Pons (tissue), 1 donor: ENCODE data around the gene LIN28A.

Experiments
- DNase-seq: peaks from one replicate; pipeline ENCODE4 v3.0.0-alpha.2; 2016; ENCODE audit warnings: low spot score

Gene LIN28A

DNA sequence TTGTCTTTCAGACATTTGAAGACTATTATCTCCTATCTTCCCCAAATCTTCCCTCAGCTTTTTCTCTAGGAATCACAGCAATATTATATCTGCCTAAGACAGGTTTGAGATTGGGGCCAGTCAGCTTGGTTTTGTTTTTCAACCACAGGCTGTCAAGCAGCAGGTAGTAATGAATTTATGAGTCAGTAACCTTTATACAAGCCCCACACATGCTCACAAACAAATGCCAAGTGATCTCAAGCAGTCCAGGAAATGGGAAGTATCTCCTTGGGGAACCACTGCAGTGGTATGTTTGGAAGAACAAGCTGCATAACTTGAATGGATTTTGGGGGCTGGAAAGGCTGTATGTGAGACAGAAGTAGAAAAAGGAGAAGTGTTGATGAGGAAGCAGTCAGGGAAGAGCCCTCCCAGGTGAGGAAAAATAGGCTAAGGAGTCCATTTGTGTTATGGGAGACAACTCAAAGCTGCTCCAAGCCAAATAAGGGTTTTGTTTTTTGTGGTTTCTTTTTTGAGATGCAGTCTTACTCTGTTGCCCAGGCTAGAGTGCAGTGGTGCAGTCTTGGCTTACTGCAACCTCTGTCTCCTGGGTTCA is 23.6 kb downstream of the LIN28A start:
- DNase-seq = no peak

- no peak for DNase-seq
These were observed 27.4 kb downstream of the LIN28A start for GRCh38 chr1:26438041-26438440.

GRCh38 chr1:26440259-26440658 is 29.6 kb downstream of the LIN28A start:
- no peak for DNase-seq

DNA sequence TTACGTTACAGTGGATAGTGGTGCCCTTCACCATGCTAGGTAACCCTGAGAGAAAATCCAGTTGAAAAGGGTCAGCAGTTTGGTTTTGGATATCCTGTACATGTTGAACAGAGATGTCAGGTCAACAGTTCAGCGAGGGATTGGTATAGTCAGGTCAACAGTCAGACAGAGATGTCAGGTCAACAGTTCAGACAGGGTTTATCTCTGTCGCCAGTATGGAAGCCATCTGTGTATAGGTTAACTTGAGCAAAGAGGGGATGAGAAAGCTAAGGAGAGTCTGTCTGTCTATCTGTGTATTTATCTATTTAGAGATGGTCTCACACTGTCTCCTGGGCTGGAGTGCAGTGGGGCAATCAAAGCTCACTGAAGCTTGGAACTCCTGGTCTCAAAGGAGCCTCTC is 39.3 kb downstream of the LIN28A start:
- no peak for DNase-seq

GRCh38 chr1:26450908-26451307 is 40.3 kb downstream of the LIN28A start:
- no peak for DNase-seq

DNA sequence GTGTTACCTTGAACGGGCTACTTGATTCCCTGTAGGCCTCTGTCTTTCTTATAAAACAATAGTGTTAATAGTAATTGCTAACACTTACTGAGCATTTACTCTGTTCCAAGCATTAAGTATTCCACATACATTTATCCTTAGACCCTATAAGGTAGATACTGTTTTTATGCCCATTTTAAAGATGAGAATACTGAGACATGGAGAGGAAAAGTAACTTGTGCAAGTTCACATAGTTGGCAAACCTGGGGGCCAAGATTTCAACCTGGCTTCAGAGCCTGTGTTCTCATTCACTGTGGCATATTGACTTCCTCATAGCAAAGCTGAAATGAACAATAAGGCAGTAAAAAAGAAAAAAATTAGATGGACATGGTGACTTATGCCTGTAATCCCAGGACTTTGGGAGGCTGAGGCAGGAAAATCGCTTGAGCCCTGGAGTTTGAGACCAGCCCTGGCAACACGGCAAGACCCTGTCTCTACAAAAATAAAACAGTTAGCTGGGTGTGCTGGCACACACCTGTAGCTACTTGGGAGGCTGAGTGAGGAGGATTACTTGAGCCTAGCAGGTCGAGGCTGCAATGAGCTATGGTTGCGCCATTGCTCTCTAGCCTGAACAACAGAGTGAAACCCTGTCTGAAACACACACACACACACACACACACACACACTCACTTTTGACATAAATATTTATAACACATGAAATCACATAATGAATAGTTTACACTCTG is 42.0 kb downstream of the LIN28A start:
- no peak for DNase-seq

GRCh38 chr1:26459148-26459547 is 48.5 kb downstream of the LIN28A start:
- no peak for DNase-seq

DNA sequence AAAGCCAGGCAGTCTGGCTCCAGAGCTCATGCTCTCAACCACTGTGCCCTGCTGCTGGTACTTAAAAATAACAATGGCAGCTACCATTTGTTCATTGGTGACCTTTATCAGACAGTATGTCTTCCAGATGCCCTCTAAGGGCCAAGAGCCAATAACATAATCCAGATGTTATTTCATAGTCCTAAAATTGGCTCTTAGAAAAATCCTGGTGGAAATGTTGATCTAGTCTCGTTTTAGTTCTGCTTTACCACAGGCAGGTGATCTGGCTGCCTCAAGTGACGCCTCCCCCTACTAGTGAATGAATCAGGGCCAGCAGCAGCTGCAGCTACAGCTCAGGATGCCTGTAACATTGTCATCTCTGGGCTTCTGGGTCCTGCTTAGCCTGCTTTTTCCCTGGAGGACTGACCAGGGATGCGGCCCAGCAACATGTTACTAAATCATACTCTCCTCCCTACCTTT is 49.0 kb downstream of the LIN28A start:
- DNase-seq = no peak

- no peak for DNase-seq
These were observed 58.3 kb downstream of the LIN28A start for GRCh38 chr1:26468911-26469310.

DNA sequence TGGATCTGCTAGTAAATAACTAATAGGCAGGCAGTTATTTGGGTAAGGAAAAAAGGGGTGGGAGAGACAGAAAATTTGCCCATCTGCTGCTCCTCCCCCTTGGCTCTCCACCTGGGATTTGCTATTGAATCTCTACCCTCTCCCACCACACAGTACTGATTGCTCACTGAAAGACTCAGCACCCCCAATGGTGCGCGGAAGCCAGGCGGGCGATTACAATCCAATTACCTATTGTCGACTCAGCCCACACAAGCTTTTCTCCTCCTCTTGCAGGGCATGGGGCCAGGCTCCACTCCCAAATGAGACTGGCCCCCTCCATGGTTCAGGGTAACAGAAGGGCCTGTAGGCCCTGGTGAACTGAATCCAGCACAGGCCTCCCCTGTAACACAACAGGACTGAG is 58.9 kb downstream of the LIN28A start:
- no peak for DNase-seq

GRCh38 chr1:26470878-26471497 is 60.4 kb downstream of the LIN28A start:
- no peak for DNase-seq

- DNase-seq = no peak
These were observed 61.1 kb downstream of the LIN28A start for GRCh38 chr1:26471498-26472319.

DNA sequence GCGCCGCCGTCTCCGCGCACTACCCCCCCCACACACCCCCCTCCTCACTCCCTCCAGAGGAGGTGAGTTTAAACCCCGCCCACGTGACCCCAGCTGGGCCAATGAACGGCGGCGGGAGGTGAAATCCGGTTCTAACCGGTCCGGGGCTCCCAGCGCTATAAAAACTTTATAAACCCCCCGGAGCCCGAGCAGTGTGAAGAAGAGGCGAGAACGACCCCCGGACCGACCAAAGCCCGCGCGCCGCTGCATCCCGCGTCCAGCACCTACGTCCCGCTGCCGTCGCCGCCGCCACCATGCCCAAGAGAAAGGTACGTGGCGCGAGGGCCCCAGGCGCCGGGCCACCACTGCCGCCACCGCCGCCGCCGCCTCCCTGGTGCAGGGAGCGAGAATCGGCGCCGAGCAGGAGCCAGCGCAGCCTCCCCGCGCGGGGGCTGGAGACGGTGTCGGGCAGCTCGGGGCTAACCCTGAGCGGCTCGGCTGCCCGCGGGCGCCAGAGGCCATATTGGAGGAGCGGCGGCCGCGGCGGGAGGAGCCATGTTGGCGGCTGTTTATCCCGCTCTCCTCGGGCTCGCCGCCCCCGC is 61.8 kb downstream of the LIN28A start, which contains the start of gene HMGN2:
Gene HMGN2, plus strand, starts transcription at position 121 of the 581 bp plus-strand sequence. Its CDS starts 173 bp downstream, at position 294.
- peak; percentile 92 for DNase-seq

GRCh38 chr1:26472901-26473845 is 62.6 kb downstream of the LIN28A start:
- DNase-seq = peak; percentile 93

- DNase-seq = no peak
These were observed 64.2 kb downstream of the LIN28A start for GRCh38 chr1:26474818-26475217.

- no peak for DNase-seq
These were observed 65.4 kb downstream of the LIN28A start for GRCh38 chr1:26475989-26476388.

DNA sequence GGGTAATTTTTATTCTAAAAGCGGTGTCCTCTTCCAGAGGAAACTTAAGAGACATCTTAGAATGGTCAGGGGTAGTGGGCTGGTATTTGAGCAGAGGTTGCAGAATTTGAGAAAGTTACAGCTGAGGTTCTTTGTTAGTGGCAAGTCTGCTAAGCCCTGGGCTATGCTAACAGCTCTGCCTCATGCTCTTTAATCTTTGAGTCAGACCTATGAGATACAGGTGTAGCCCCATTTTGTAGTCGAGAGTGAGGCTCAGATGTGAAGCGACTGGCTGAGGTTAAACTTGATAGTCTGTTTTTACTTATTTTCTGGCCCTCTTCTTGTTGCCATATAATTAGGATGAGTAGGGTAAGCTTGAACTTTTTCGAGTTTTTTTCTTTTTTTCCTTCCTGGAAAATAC is 66.3 kb downstream of the LIN28A start:
- no peak for DNase-seq

GRCh38 chr1:26477446-26478152 is 67.0 kb downstream of the LIN28A start:
- DNase-seq = no peak

DNA sequence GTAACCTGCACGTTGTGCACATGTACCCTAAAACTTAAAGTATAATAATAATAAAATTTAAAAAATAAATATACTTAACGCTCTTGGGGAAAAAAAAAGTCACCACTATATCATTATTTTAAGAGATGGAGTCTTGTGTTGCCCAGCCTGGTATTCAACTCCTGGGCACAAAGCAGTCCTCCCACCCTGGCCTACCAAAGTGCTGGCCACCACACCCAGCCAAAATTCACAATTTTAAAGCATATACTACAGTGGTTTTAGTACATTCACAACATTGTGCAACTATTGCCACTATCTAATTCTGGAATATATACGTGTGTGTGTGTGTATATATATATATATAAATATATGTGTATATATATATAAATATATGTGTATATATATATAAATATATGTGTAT is 67.5 kb downstream of the LIN28A start:
- DNase-seq = no peak

GRCh38 chr1:26478988-26479387 is 68.4 kb downstream of the LIN28A start:
- no peak for DNase-seq
